ACHN (cell line): ENCODE data around the gene OMG.
A peak's percentile ranks its signal among the peaks of the same experiment; 100 is the strongest.
"Not testable (repeated sequence)": the region's sequence is repeated elsewhere in the genome, so short reads cannot be mapped to it uniquely, and the experiment has no call there.

Source experiments
- DNase-seq: peaks from one replicate; pipeline ENCODE4 v3.0.0-alpha.2; 2015
- in situ Hi-C: cut with HindIII; loops from 2 replicates; pipeline ENCODE4 v1.10.0; 2017; ENCODE audit warnings: low sequenced_read_pairs, low pct_ligation_motif_present, low pct_unique_long_range_greater_than_20kb

OMG gene, protein sequence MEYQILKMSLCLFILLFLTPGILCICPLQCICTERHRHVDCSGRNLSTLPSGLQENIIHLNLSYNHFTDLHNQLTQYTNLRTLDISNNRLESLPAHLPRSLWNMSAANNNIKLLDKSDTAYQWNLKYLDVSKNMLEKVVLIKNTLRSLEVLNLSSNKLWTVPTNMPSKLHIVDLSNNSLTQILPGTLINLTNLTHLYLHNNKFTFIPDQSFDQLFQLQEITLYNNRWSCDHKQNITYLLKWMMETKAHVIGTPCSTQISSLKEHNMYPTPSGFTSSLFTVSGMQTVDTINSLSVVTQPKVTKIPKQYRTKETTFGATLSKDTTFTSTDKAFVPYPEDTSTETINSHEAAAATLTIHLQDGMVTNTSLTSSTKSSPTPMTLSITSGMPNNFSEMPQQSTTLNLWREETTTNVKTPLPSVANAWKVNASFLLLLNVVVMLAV

DNA sequence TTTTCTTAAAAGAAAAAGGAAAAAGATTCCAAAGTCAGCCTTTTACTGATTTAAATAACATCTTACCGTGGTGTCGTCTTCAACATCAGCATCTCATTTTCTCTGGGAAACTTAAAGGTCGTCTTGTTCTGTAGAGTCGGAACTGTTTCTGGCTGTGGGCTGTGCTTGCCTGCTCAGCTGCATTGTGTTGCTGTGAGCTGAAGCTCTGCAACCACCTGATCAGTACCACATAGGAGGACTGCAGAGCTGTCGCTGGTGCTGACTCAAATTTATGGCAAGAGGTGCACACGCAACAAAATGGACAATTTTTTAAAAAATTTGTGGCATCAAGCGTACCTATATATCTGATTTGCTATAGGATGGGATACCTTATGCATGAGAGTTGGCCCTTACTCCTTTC is at the start of gene OMG:
Gene OMG, minus strand, starts transcription at position 150 of the 400 bp plus-strand sequence. CDS start 908 bp downstream, outside the sequence.
- DNase-seq = no peak

DNA sequence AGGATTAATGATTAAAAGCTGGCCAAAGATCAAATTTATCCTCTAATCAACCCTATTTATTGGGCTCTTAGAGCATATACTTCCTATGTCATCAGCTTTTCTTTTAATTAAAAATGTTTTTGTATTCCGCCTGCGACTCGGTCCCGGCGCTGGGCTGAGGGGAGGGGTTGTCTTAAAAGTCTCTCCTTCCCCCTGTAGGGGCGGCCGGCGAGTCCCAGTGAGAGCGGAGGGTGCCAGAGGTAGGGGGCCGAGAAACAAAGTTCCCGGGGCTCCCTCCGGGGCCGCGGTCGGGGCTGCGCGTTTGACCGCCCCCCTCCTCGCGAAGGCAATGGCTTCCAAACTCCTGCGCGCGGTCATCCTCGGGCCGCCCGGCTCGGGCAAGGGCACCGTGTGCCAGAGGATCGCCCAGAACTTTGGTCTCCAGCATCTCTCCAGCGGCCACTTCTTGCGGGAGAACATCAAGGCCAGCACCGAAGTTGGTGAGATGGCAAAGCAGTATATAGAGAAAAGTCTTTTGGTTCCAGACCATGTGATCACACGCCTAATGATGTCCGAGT is 48.2 kb upstream of the OMG start:
- DNase-seq, in situ Hi-C loops: not testable (repeated sequence)

More for the DNA sequence above, at the start of gene OMG:
- in situ Hi-C loops = no loop called here

DNA sequence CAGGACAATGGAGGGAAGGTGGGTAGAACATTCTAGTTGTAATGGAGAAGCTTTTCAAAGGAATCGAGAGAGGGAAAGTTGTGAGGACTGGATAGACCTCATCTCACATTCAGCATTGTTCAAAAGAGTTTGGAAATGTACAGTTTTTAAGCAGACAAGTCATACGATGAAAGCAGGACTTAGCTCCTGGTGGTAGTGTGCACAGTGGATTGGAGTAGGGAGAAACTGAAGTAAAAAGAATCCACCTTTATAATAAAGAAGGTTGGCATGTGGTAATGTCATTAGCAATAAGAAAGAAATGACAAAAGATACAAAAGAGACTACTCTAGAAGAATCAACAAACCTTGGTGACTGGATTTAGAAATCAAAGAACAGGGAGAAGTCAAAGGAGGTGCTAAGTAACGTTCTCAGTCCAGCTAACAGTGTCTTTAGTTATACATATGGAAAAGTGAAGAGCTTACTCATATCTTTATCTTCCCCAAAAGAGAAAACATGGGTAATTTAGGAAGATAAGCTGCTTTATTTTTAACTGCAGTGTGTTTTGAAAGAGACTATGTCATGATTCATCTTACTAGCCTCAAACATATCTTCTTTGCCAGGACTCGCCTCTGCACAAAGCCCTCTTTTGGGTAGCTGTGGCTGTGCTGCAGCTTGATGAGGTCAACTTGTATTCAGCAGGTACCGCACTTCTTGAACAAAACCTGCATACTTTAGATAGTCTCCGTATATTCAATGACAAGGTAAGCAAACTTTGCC is 43.0 kb upstream of the OMG start:
- in situ Hi-C loops = no loop called here
- no peak for DNase-seq

DNA sequence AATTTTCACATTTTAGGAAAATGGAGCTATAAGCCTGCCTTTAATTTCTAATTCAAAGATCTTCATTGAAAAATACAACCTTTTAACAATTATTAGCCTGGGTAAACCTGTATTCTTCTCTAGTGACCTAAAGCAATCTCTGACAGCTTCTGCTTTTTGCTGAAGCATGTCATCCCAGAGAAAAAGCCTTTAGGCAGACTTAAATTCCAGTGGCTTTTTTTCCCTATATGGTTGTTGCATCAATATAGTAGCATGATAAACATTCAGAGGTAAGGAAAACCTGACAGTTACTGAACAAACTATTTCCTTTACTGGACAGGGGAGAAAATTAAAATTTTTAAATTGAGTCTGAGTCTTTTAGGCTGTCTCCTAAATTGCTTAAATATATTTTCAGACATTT is 32.2 kb upstream of the OMG start:
- in situ Hi-C loops = no loop called here
- no peak for DNase-seq

DNA sequence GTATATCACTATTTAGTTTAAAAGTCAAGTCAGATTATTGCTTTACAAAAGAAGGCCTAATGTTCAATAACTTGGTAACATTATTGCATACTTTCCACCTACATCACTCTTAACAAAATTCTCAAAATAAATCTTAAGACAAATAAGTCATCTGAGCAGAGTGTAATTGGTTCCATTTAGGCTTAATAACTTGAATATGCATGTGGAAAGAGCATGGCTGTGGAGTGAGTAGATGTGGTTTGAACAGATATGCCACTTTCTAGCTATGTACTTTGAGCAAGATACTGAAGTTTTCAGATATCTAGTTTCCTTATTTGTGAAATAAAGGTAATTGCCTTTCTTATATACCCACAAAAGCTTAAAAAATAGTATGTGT is 31.1 kb upstream of the OMG start:
- DNase-seq = no peak
- in situ Hi-C loops = no loop called here

DNA sequence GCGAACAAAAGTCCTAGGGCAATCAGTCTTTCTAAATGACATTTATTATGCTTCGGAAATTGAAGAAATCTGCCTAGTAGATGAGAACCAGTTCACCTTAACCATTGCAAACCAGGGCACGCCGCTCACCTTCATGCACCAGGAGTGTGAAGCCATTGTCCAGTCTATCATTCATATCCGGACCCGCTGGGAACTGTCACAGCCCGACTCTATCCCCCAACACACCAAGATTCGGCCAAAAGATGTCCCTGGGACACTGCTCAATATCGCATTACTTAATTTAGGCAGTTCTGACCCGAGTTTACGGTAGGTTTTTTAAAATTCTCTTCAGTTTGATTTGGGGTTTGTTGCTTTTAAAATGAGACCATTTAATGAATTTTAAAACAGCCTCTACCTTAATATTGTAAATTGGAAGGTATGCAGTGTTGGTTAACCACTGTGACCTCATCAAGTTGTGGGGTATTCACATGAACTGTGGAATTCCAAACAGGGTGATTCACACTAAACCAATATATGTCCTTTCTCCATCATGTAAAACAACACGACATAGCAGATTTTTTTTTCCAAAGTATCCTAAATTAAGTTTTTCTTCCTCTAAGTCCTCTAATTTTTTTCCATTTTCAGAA is 30.6 kb upstream of the OMG start:
- peak; percentile 84 for DNase-seq
- in situ Hi-C loops = no loop called here

DNA sequence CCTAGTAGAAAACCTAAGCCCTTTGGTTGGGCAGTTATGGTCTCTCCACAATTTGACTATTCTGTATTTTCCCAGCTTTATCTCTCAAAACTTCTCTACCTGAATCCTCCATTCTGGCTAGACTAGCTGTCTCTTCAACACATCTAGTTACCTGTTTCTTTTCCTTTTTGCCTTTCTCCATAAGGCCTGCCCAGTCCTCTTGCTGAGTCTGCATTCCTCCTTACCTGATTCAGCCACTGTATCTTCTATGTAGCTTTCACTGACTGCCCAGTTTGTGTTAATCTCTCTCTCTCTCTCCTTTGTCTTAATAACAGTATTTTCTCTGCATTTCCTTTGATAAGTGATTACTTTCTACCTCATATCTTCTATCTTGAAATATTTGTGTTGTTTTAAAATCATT is 26.5 kb upstream of the OMG start:
- in situ Hi-C loops = no loop called here

DNA sequence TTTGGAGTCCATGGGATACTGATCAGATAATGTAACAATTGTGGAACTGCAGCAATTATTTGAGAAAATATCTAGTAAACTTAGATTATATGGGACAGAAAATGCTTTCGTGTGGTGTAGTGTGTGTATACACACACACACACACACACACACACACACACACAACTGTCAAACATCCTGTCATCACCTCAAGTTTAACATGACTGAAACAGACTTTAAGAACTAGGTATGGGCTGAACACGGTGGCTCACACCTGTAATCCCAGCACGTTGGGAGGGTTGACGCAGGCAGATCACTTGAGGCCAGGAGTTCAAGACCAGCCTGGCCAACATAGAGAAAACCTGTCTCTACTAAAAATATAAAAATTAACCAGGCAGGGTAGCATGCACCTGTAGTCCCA is 24.9 kb upstream of the OMG start:
- in situ Hi-C loops = no loop called here
- no peak for DNase-seq

More for the DNA sequence above, 26.5 kb upstream of the OMG start:
- no peak for DNase-seq

DNA sequence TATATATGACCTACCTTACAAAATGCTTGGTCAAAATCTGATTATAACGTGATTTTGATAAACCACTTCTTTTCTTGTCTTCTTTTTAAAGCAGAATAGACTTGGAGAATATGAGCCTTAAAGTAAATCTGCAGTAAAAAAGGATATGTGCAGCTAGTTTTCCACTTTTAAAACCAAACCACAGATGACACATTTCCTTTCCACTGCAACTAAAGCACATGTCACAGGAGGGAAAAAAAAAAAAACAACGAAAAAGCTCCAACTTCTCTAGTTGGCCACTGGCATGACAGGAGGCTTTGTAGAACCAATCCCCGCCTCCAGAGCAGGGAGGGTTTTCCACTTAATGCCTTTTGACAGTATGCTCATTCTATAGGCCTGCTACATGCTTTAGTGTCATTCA is 24.4 kb upstream of the OMG start, which contains the start of gene EVI2A:
Gene EVI2A, minus strand, starts transcription at position 142 of the 400 bp plus-strand sequence. CDS start 2,609 bp downstream, outside the sequence.
- in situ Hi-C loops = no loop called here
- DNase-seq = peak; percentile 90

DNA sequence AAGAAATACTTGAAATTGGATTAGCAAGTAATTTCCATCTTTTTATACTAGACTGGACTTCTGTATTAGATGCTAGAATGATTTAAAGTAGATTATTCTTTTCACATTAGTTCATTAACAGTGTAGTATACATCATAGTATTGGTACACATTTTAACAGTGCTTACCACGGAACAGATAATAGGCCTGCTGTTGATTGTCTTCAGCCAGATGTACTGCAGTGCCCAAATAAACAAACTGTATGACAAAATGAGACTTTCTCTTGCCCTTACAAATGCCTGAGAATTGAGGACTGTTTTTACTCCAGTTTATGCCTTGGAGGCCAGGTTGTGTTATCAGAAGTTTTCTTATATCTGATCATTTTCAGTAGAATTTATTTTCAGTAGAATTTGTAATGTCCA is 23.8 kb upstream of the OMG start:
- in situ Hi-C loops = no loop called here

DNA sequence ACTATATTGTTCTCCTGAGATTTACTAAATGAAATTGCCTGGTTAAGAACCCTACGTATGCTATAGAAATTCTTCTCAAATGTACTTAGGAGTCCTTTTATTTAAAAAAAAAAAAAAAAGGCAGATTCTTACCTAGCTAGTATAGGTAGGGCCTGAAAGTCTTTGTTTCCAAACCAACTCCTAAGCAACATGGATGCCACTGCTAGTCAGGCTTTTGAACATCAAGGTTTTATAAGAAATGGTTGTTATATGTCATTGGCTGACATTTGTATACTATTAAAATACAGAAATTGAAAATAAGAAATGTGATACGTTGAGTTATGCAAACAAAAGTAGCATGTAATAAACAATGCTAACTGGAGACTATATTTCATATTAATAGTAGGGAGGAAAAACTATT is 23.2 kb upstream of the OMG start:
- in situ Hi-C loops = no loop called here
- peak; percentile 19 for DNase-seq

More for the DNA sequence above, 23.8 kb upstream of the OMG start:
- no peak for DNase-seq

DNA sequence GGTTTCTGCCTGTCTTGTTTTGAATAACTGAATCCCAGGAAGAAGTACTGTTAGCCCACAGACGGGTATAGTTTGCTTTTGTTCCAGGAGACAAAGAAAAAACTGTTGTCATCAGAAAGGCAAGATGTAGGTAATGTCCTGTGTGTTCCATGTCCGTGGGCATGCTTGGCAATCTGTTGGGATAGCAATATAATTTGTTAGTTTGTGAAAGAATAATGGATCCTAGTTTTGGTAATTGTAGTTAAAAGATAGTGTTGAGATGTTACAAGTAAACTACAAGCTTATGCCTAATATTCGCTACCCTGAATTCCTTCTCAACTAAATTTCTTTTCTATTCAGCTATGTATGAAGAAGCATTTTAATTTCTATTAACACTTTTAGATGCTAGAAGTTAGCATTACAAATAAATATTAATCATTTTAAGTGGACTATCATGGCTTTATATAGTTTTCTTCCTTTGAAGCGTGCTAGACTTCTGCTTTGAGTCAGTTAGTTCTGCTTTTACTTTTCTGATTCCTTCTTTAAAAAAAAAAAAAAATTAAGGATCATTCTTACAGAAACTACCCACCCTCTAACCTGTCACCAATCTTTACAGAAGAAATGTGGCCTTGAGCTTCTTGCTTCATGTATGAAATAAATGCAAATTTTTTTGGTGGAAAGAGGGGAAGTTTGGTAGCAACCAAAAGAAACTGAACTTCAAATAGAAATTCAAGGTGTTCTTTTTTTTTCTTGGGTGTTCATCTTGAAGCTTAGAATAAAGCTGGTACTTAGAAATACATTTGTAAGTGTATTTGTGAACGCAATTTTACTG is 22.0 kb upstream of the OMG start:
- DNase-seq = peak; percentile 23
- in situ Hi-C loops = no loop called here

DNA sequence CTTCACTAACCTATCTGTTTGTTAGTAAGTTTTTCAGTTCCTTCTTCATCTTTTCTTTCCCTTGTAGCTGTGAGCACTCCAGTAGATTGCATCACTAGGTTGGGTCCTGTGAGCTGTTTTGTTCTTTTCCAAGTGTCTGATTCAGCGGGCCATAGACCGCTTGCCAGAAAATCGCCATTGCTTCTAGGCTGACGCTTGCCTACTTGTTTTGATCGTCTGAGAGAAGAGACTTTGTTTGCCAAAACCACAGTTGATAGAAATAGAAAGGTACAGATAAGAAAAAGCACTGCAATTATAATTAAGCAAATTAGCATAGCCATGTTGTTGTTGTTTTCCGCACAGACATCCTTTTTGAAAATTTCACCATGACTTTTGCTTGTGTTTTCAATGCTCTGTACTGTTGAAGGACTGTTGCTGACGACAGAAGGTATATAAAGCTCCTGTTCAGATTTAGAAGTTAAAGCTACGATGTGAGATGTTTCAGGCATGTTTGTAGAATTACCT is 21.3 kb upstream of the OMG start:
- in situ Hi-C loops = no loop called here
- peak; percentile 86 for DNase-seq

DNA sequence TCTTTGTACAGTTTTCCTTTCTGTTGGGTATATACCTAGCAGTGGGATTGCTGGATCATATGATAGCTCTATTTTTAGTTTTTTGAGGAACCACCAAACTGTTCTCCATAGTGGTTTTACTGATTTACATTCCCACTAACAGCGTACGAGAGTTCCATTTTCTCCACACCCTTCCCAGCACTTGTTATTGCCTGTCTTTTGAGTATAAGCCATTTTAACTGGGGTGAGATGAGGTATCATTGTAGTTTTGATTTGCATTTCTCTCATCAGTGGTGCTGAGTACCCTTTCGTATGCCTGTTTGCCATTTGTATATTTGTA is 17.7 kb upstream of the OMG start:
- in situ Hi-C loops = no loop called here
- DNase-seq = no peak

DNA sequence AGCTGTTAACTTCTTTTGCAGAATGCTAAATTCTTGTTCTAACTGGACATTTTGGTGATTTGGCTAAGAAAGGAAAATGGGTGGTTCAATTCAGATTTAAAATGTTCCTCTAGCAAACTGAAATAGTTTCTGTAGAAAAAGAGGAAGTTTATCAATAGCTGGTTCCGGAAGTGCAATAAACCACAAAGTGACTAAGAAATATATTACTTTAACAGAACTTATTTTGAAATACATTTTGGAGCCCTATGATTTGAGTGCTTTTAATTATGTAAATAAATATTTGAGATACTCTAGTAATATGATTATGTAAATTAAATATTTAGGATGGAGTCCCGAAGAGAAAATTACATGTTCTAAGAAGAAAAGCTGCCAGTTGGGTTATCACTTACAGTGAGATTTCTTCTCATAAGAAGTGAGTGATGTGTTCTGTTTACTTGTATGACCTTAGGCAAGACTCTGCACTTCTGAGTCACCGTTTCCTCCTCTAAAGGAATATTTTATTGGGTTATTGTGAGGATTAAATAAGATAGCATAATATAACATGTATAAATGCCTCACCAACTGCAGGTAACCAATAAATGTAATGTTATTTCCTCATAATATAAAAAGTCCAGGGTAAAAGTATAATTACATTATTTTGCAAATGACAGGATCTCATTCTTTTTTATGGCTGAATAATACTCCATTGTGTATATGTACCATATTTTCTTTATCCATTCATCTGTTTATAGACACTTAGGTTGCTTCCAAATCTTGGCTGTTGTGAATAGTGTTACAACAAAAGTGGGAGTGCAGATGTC is 17.1 kb upstream of the OMG start, which contains the start of gene EVI2B:
Gene EVI2B, minus strand, starts transcription at position 73 of the 800 bp plus-strand sequence. CDS start 8,445 bp downstream, outside the sequence.
- DNase-seq = no peak
- in situ Hi-C loops = no loop called here

DNA sequence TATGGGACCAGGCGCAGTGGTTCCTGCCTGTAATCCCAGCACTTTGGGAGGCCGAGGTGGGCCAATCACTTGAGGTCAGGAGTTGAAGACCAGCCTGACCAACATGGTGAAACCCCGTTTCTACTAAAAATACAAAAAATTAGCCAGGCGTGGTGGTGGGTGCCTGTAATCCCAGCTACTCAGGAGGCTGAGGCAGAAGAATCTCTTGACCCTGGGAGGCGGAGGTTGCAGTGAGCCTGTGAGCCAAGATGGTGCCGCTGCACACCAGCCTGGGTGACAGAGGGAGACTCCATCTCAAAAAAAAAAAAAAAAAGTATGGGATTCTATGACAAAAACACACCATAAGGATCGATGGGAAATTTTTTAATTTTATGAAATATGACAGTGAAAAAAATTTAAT is 15.2 kb upstream of the OMG start:
- in situ Hi-C loops, DNase-seq: not testable (repeated sequence)

DNA sequence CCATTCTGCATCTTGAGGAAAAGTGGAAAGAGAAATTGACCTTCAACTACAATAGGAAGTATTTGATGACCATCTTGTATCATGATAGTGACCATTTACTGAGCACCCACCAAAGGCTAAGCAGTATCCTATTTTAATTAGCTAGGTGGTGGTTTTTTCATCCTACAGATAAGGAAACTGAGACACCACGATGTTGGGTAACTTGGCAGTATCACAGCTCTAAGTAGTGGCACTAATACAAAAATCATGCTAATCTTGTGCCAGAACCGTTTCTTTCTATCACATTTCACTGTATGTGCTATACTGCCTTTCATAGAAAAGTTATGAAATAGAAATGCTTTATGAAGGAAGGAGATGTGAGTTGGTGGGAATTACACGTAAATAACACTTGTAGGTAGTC is 14.5 kb upstream of the OMG start:
- DNase-seq = no peak
- in situ Hi-C loops = no loop called here
